Stimulated activated naive CD4-positive, alpha-beta T cell treated with Interleukin-2 at 50 U/mL for 16 hours (primary cell): ENCODE measurements around the gene GLP2R.

Experiments used
- DNase-seq: peaks from one replicate; lab custom pipeline; 2025; lab: John Stamatoyannopoulos, UW

The GLP2R gene

GRCh38 chr17:9922012-9922848 is 96.5 kb downstream of the GLP2R start:
- no peak for DNase-seq

GRCh38 chr17:9924735-9925191 is 99.0 kb downstream of the GLP2R start:
- no peak for DNase-seq

GRCh38 chr17:9925457-9925856 is 99.7 kb downstream of the GLP2R start:
- no peak for DNase-seq

GRCh38 chr17:9926150-9926804 is 100.6 kb downstream of the GLP2R start:
- no peak for DNase-seq

GRCh38 chr17:9928601-9929333 is 103.0 kb downstream of the GLP2R start:
- no peak for DNase-seq

- DNase-seq: no peak
These were observed 104.1 kb downstream of the GLP2R start for GRCh38 chr17:9929871-9930270.

- no peak for DNase-seq
These were observed 105.5 kb downstream of the GLP2R start for GRCh38 chr17:9931144-9931741.

GRCh38 chr17:9932491-9932890 is 106.8 kb downstream of the GLP2R start:
- DNase-seq: no peak

- DNase-seq: no peak
These were observed 108.6 kb downstream of the GLP2R start for GRCh38 chr17:9934331-9934730.

- DNase-seq: no peak
These were observed 109.7 kb downstream of the GLP2R start for GRCh38 chr17:9935408-9935807.

- DNase-seq: no peak
These were observed 110.4 kb downstream of the GLP2R start for GRCh38 chr17:9936095-9936494.

- DNase-seq: no peak
These were observed 111.6 kb downstream of the GLP2R start for GRCh38 chr17:9937241-9937761.

- no peak for DNase-seq
These were observed 112.2 kb downstream of the GLP2R start for GRCh38 chr17:9937901-9938300.

GRCh38 chr17:9938764-9939163 is 113.0 kb downstream of the GLP2R start:
- DNase-seq: no peak

GRCh38 chr17:9940841-9941240 is 115.1 kb downstream of the GLP2R start:
- no peak for DNase-seq

- no peak for DNase-seq
These were observed 115.6 kb downstream of the GLP2R start for GRCh38 chr17:9941305-9941704.
